Measurements from ENCODE around the gene LARP1. TPM values are rescaled to one million over a fixed set of nuclear protein-coding genes. Genes with fewer than 3 reads are reported as not detected.

LARP1 gene
- total and polyA plus RNA-seq, 8 donors: 35.8 to 195 (median 117) TPM

- WGBS, 2 donors: 51 to 56% methylated on average over 6 of the region's 6 CpGs
- FAIRE-seq: no peak
- H3K27ac ChIP-seq: no peak overlapping the region
Measured at GRCh38 chr5:154837009-154837901, 82.1 kb downstream of the LARP1 start.

GRCh38 chr5:154840435-154841272 lies 85.5 kb downstream of the LARP1 start:
- peaks cover 0 to 5% (median 0%) of the 10 kb centered on the region in 3 donors for H3K4me1 ChIP-seq
- WGBS, 2 donors: 82 to 85% methylated on average over 6 of the region's 6 CpGs
- no peaks in the 10 kb centered on the region for H3K27me3 ChIP-seq
- TF ChIP-seq CTCF (IDR thresholded peaks at IDR 0.05): no peak
- H3K36me3 ChIP-seq: no peaks in the 10 kb centered on the region
- FAIRE-seq (no peak), DNase-seq (no peak), ATAC-seq (no peak)
- no peak overlapping the region for H3K4me3 ChIP-seq
- intact Hi-C loops (cut with DNase I): no loop called here
- no peaks in the 10 kb centered on the region for H3K9me3 ChIP-seq
- no peak overlapping the region for H3K27ac ChIP-seq

More at GRCh38 chr5:154837009-154837901, 82.1 kb downstream of the LARP1 start:
- H3K4me1 ChIP-seq: peaks cover 0 to 5% (median 0%) of the 10 kb centered on the region in 3 donors
- H3K4me3 ChIP-seq: no peak overlapping the region
- DNase-seq (no peak), ATAC-seq (peak in 1 of 4 donors; percentile 30)
- H3K36me3 ChIP-seq: no peaks in the 10 kb centered on the region
- intact Hi-C loops (cut with DNase I): no loop called here
- no peaks in the 10 kb centered on the region for H3K9me3 ChIP-seq
- TF ChIP-seq CTCF (IDR thresholded peaks at IDR 0.05): no peak
- H3K27me3 ChIP-seq: no peaks in the 10 kb centered on the region

GRCh38 chr5:154841273-154841661 lies 86.1 kb downstream of the LARP1 start:
- Histone ChIP-seq H3K9me3 (no peaks in the 10 kb centered on the region), H3K36me3 (no peaks in the 10 kb centered on the region), H3K27ac (no peak overlapping the region), H3K4me3 (no peak overlapping the region), H3K4me1 (peaks cover 0 to 5% (median 0%) of the 10 kb centered on the region in 3 donors), H3K27me3 (no peaks in the 10 kb centered on the region)
- no peak for ATAC-seq
- TF ChIP-seq CTCF (IDR thresholded peaks at IDR 0.05): no peak
- no peak for FAIRE-seq
- intact Hi-C loops (cut with DNase I): no loop called here
- no peak for DNase-seq

GRCh38 chr5:154842689-154843530 lies 87.7 kb downstream of the LARP1 start:
- no peak for FAIRE-seq
- intact Hi-C loops (cut with DNase I): no loop called here
- Histone ChIP-seq H3K4me1 (no peaks in the 10 kb centered on the region), H3K27ac (no peak overlapping the region), H3K36me3 (no peaks in the 10 kb centered on the region), H3K27me3 (no peaks in the 10 kb centered on the region), H3K4me3 (no peak overlapping the region), H3K9me3 (no peaks in the 10 kb centered on the region)
- TF ChIP-seq CTCF (IDR thresholded peaks at IDR 0.05): no peak
- WGBS, 2 donors: 69 to 70% methylated on average over 6 of the region's 6 CpGs
- ATAC-seq: no peak
- no peak for DNase-seq
